ENCODE data around the gene PCNT. TPM values are rescaled to one million over a fixed set of nuclear protein-coding genes. Genes with fewer than 3 reads are reported as not detected.

PCNT gene
- total and polyA plus RNA-seq, 2 of the 8 experiments (the other 6 are each of a cell fraction or from before 2014, with no cell fraction given), result 9.9 to 45.1 TPM

DNA sequence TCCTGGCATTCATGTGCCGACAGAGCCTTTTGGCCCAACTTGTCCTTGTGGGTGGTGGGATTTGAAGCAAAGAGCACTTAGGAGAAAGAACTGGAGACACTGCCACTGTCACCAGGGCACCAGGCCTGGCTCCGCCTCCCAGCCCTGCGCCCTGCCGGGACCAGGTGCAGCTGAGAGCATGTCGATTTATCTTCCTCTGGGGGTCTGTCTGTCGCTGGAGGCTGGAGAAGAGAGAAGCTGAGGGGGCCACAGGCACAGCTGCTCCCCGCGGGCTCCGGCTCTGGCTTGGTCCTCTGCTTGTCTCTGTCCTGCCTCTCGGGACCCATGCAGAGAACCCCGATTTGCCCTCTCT lies 28.2 kb downstream of the PCNT start:
- Histone ChIP-seq H3K23me2 (ENCODE audit: low read depth, low read length) (no peaks in the 10 kb centered on the region), H3K18ac (ENCODE audit: extremely low read depth, low read length) (no peak overlapping the region), H2BK5ac (ENCODE audit: low read depth, low read length) (no peak overlapping the region), H2BK12ac (ENCODE audit: low read depth, low read length) (no peak overlapping the region), H3K4me3 (ENCODE audit: extremely low read depth in 1 of 4, insufficient read depth in 2 of 4, low read depth in 3 of 4, low read length in 4 of 4) (no peak overlapping the region), H3K23ac (ENCODE audit: insufficient read length) (no peak overlapping the region), H3K9me3 (ENCODE audit: insufficient read depth in 2 of 2, low read depth in 1 of 2, low read length in 1 of 2) (no peaks in the 10 kb centered on the region), H4K91ac (replicated peaks; ENCODE audit: insufficient read length, low read length) (no peak overlapping the region), H4K5ac (ENCODE audit: insufficient read length, low read depth, low read length) (no peak overlapping the region), H3K56ac (replicated peaks; ENCODE audit: insufficient read length, low read depth, low read length) (no peak overlapping the region), H3K36me3 (ENCODE audit: control insufficient read depth in 2 of 4, insufficient read depth in 4 of 4, low read length in 3 of 4) (peaks cover 34 to 66% (median 60%) of the 10 kb centered on the region in 4 experiments), H3K27ac (ENCODE audit: low read depth, low read length) (no peak overlapping the region), H3K79me2 (ENCODE audit: control insufficient read depth in 1 of 2, insufficient read depth in 2 of 2, low read length in 2 of 2) (no peaks in the 10 kb centered on the region), H3K27me3 (replicated peaks in 1 of 4; ENCODE audit: control insufficient read depth in 3 of 4, extremely low read depth in 1 of 4, insufficient read depth in 3 of 4, low read length in 3 of 4) (no peaks in the 10 kb centered on the region), H4K20me1 (replicated peaks in 1 of 2; ENCODE audit: control insufficient read depth in 1 of 2, insufficient read depth in 2 of 2, low read length in 2 of 2) (peaks cover 0 to 19% of the 10 kb centered on the region in 2 experiments), H3K9ac (replicated peaks in 1 of 4; ENCODE audit: extremely low read depth in 1 of 4, low read depth in 3 of 4, low read length in 3 of 4) (no peak overlapping the region), H3K4me1 (replicated peaks in 1 of 4; ENCODE audit: control insufficient read depth in 3 of 4, insufficient read depth in 4 of 4, low read length in 3 of 4) (no peaks in the 10 kb centered on the region), H2BK20ac (ENCODE audit: low read length) (no peak overlapping the region), H3K14ac (ENCODE audit: insufficient read length) (no peak overlapping the region), H4K8ac (ENCODE audit: extremely low read depth, insufficient read depth, low read length) (no peak overlapping the region), H2BK120ac (replicated peaks; ENCODE audit: low read depth, low read length) (no peak overlapping the region), H2AFZ (ENCODE audit: low read length) (no peak overlapping the region), H2AK5ac (ENCODE audit: low read depth, low read length) (no peak overlapping the region), H3K4ac (replicated peaks; ENCODE audit: insufficient read length, low read depth, low read length) (no peak overlapping the region), H3K79me1 (ENCODE audit: low read depth, low read length) (no peaks in the 10 kb centered on the region; the same call in 1 of the 2 replicates), H2BK15ac (ENCODE audit: low read length) (no peak overlapping the region), H3K4me2 (ENCODE audit: insufficient read depth in 1 of 2, low read depth in 2 of 2, low read length in 2 of 2) (no peak overlapping the region)
- CTCF ChIA-PET (ENCODE audit: partially characterized antibody), result interaction anchor here (0.9 to 1.3 kb wide), 2 partner anchors 15 to 26 kb away, joined by 3 to 4 read pairs; a partner anchor contains a TSS
- DNase-seq (ENCODE audit: low read depth in 1 of 2, low spot score in 2 of 2), result no peak
- no peak for TF ChIP-seq GABPA (IDR thresholded peaks at IDR 0.05; ENCODE audit: borderline replicate concordance, insufficient read depth, low read length)
- no peak for TF ChIP-seq SRF (IDR thresholded peaks at IDR 0.05; ENCODE audit: low read depth, low read length)
- TF ChIP-seq HDAC6 (IDR thresholded peaks at IDR 0.05; ENCODE audit: low read depth, low read length), result no peak
- TF ChIP-seq, protein P1, sequence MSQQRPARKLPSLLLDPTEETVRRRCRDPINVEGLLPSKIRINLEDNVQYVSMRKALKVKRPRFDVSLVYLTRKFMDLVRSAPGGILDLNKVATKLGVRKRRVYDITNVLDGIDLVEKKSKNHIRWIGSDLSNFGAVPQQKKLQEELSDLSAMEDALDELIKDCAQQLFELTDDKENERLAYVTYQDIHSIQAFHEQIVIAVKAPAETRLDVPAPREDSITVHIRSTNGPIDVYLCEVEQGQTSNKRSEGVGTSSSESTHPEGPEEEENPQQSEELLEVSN (IDR thresholded peaks at IDR 0.05), result no peak
- TF ChIP-seq SP4 (IDR thresholded peaks at IDR 0.05; ENCODE audit: low read length), result no peak
- no peak for TF ChIP-seq SIRT6 (IDR thresholded peaks at IDR 0.05; ENCODE audit: low read length)
- no peak for TF ChIP-seq KDM5A (IDR thresholded peaks at IDR 0.05; ENCODE audit: low read length)
- no peak for TF ChIP-seq CBX5 (IDR thresholded peaks at IDR 0.05; ENCODE audit: low read depth, low read length)
- TF ChIP-seq, protein P2, sequence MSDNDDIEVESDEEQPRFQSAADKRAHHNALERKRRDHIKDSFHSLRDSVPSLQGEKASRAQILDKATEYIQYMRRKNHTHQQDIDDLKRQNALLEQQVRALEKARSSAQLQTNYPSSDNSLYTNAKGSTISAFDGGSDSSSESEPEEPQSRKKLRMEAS (IDR thresholded peaks at IDR 0.05), result no peak
- TF ChIP-seq RNF2 (IDR thresholded peaks at IDR 0.05; ENCODE audit: borderline replicate concordance, low read depth, low read length, missing control alignments, poor library complexity, severe bottlenecking), result no peak
- no peak for TF ChIP-seq GTF2F1 (IDR thresholded peaks at IDR 0.05; ENCODE audit: borderline replicate concordance, low read depth, low read length)
- TF ChIP-seq TAF7 (optimal IDR thresholded peaks at IDR 0.05; ENCODE audit: borderline replicate concordance, low read depth, low read length), result no peak
- TF ChIP-seq BCL11A (IDR thresholded peaks at IDR 0.05; ENCODE audit: low read depth in 2 of 2, low read length in 2 of 2), result no peak
- no peak for FAIRE-seq
- 99% methylated on average over 10 of the region's 11 CpGs; no CpG with 5 or more reads in 1 of the 2 experiments for WGBS, 2 experiments (ENCODE audit: extremely low coverage in 1 of 2, insufficient coverage in 1 of 2, insufficient read length in 1 of 2, insufficient replicate concordance in 2 of 2, low coverage in 1 of 2, low lambda C conversion rate in 2 of 2, missing lambda C conversion rate in 1 of 2)
- POLR2A ChIA-PET (ENCODE audit: partially characterized antibody), result interaction anchor here (1.0 kb wide), 1 partner anchor 79 kb away, joined by 4 read pairs; no protein-coding TSS in a partner anchor
